H1 (cell line): ENCODE results near the gene RIMBP2. TPM values are rescaled to one million over a fixed set of nuclear protein-coding genes. Genes with fewer than 3 reads are reported as not detected.

Experiments
- CTCF ChIA-PET: fragments of 300-600 bp; sonication (Branson Sonifier 250); formaldehyde crosslinking; loops from one replicate; lab custom pipeline; 2021; ENCODE audit not compliant: partially characterized antibody; lab: Charles Lee
- POLR2A ChIA-PET: fragments of 300-600 bp; sonication (Branson Sonifier 250); formaldehyde crosslinking; loops from one replicate; lab custom pipeline; 2021; ENCODE audit warnings: inconsistent platforms; ENCODE audit not compliant: partially characterized antibody; lab: Charles Lee
- DNase-seq, 2 experiments: peaks; one replicate each; pipeline versions ENCODE4 v3.0.0 to v3.0.0-alpha.2; 2010 to 2022; ENCODE audit warnings: low spot score in 2 of 2, low read depth in 1 of 2, mixed read lengths in 1 of 2
- FAIRE-seq: peaks from 2 replicates; lab custom pipeline; 2011; peaks lifted over from hg19 to GRCh38; lab: Jason Lieb, UNC
- H2AFZ ChIP-seq: 2 replicates; pipeline ENCODE4 v1.8.1; 2012; ENCODE audit warnings: low read length, inconsistent platforms
- H2AK5ac ChIP-seq: 2 replicates; pipeline ENCODE4 v1.6.1; 2013; ENCODE audit warnings: low read depth, low read length
- H2BK120ac ChIP-seq: replicated peaks from 2 replicates; pipeline ENCODE3; 2013; ENCODE audit warnings: low read depth, low read length, inconsistent platforms
- H2BK12ac ChIP-seq: 2 replicates; pipeline ENCODE4 v1.6.1; 2013; ENCODE audit warnings: low read depth, low read length
- H2BK15ac ChIP-seq: 2 replicates; pipeline ENCODE4 v1.6.1; 2013; ENCODE audit warnings: low read length
- H2BK20ac ChIP-seq: 2 replicates; pipeline ENCODE4 v1.6.1; 2013; ENCODE audit warnings: low read length
- H2BK5ac ChIP-seq: 2 replicates; pipeline ENCODE4 v1.6.1; 2013; ENCODE audit warnings: low read depth, low read length
- H3K14ac ChIP-seq: 2 replicates; pipeline ENCODE4 v1.6.1; 2013; ENCODE audit warnings: inconsistent platforms; ENCODE audit not compliant: insufficient read length
- H3K18ac ChIP-seq: 2 replicates; pipeline ENCODE4 v1.6.1; 2013; ENCODE audit warnings: low read length; ENCODE audit errors: extremely low read depth
- H3K23ac ChIP-seq: 2 replicates; pipeline ENCODE4 v1.6.1; 2013; ENCODE audit warnings: inconsistent platforms; ENCODE audit not compliant: insufficient read length
- H3K23me2 ChIP-seq: 2 replicates; pipeline ENCODE4 v1.6.1; 2013; ENCODE audit warnings: low read depth, low read length
- H3K27ac ChIP-seq: 2 replicates; pipeline ENCODE4 v1.6.1; 2011; ENCODE audit warnings: low read depth, low read length, inconsistent platforms
- H3K27me3 ChIP-seq, 4 experiments: replicated peaks in 1 of 4; 1 replicate in 1 of 4; 2 replicates in 3 of 4; pipeline versions ENCODE4 v1.6.1 to v1.8.1; 2011 to 2013; ENCODE audit warnings: low read length in 3 of 4, mild to moderate bottlenecking in 3 of 4, inconsistent platforms in 2 of 4, mixed read lengths in 2 of 4, moderate library complexity in 1 of 4; ENCODE audit not compliant: control insufficient read depth in 3 of 4, insufficient read depth in 3 of 4; ENCODE audit errors: extremely low read depth in 1 of 4
- H3K36me3 ChIP-seq, 4 experiments: 2 replicates each; pipeline versions ENCODE4 v1.6.1 to v1.8.1; 2011 to 2013; ENCODE audit warnings: mild to moderate bottlenecking in 4 of 4, low read length in 3 of 4, moderate library complexity in 2 of 4, control low read depth in 1 of 4, inconsistent platforms in 1 of 4; ENCODE audit not compliant: insufficient read depth in 4 of 4, control insufficient read depth in 2 of 4
- H3K4ac ChIP-seq: replicated peaks from 2 replicates; pipeline ENCODE3; 2013; ENCODE audit warnings: low read length, low read depth, mixed read lengths, inconsistent platforms; ENCODE audit not compliant: insufficient read length
- H3K4me1 ChIP-seq, 4 experiments: replicated peaks in 1 of 4; 1 replicate in 1 of 4; 2 replicates in 3 of 4; pipeline versions ENCODE4 v1.6.1 to v1.8.1; 2011 to 2013; ENCODE audit warnings: low read length in 3 of 4, inconsistent platforms in 2 of 4, mixed read lengths in 1 of 4; ENCODE audit not compliant: insufficient read depth in 4 of 4, control insufficient read depth in 3 of 4
- H3K4me2 ChIP-seq, 2 experiments: 2 replicates each; pipeline versions ENCODE4 v1.6.1 to v1.8.1; 2011 to 2013; ENCODE audit warnings: low read depth in 2 of 2, low read length in 2 of 2, control low read depth in 1 of 2, inconsistent platforms in 1 of 2, mild to moderate bottlenecking in 1 of 2; ENCODE audit not compliant: insufficient read depth in 1 of 2
- H3K4me3 ChIP-seq, 4 experiments: fragments of 200-600, 300-600 bp in 1 of 4; sonication (generic), shearing (Covaris generic), sonication (Bioruptor Twin) in 1 of 4; 2 replicates each; pipeline versions ENCODE4 v1.5.1 to v1.8.1; 2011 to 2016; ENCODE audit warnings: low read length in 4 of 4, low read depth in 3 of 4, control low read depth in 2 of 4, inconsistent platforms in 2 of 4, mild to moderate bottlenecking in 2 of 4, mixed read lengths in 1 of 4, moderate library complexity in 1 of 4; ENCODE audit not compliant: insufficient read depth in 2 of 4; ENCODE audit errors: extremely low read depth in 1 of 4
- H3K56ac ChIP-seq: replicated peaks from 2 replicates; pipeline ENCODE3; 2013; ENCODE audit warnings: low read depth, mild to moderate bottlenecking, mixed read lengths, low read length, inconsistent platforms; ENCODE audit not compliant: insufficient read length
- H3K79me1 ChIP-seq: 2 replicates; pipeline ENCODE4 v1.6.1; 2013; ENCODE audit warnings: low read depth, low read length, control low read depth
- H3K79me2 ChIP-seq, 2 experiments: 2 replicates each; pipeline versions ENCODE4 v1.6.1 to v1.8.1; 2012 to 2013; ENCODE audit warnings: low read length in 2 of 2, mild to moderate bottlenecking in 2 of 2, inconsistent platforms in 1 of 2; ENCODE audit not compliant: insufficient read depth in 2 of 2, control insufficient read depth in 1 of 2
- H3K9ac ChIP-seq, 4 experiments: replicated peaks in 1 of 4; 1 replicate in 1 of 4; 2 replicates in 3 of 4; pipeline versions ENCODE4 v1.6.1 to v1.8.1; 2011 to 2013; ENCODE audit warnings: low read depth in 3 of 4, low read length in 3 of 4, control low read depth in 2 of 4, mild to moderate bottlenecking in 2 of 4, moderate library complexity in 2 of 4, inconsistent platforms in 1 of 4; ENCODE audit errors: extremely low read depth in 1 of 4
- H3K9me3 ChIP-seq, 2 experiments: 2 replicates each; pipeline versions ENCODE4 v1.6.1 to v1.8.1; 2012 to 2013; ENCODE audit warnings: mild to moderate bottlenecking in 2 of 2, moderate library complexity in 2 of 2, control low read depth in 1 of 2, inconsistent platforms in 1 of 2, low read depth in 1 of 2, low read length in 1 of 2, mixed read lengths in 1 of 2; ENCODE audit not compliant: insufficient read depth in 2 of 2
- H4K20me1 ChIP-seq, 2 experiments: replicated peaks in 1 of 2; 2 replicates each; pipeline versions ENCODE3 to v1.8.1; 2011 to 2013; ENCODE audit warnings: inconsistent platforms in 2 of 2, low read length in 2 of 2, mild to moderate bottlenecking in 1 of 2; ENCODE audit not compliant: insufficient read depth in 2 of 2, control insufficient read depth in 1 of 2
- H4K5ac ChIP-seq: 2 replicates; pipeline ENCODE4 v1.6.1; 2013; ENCODE audit warnings: low read length, low read depth, mixed read lengths, inconsistent platforms; ENCODE audit not compliant: insufficient read length
- H4K8ac ChIP-seq: 2 replicates; pipeline ENCODE4 v1.8.0; 2013; ENCODE audit warnings: mild to moderate bottlenecking, moderate library complexity, low read length, inconsistent platforms; ENCODE audit not compliant: insufficient read depth; ENCODE audit errors: extremely low read depth
- H4K91ac ChIP-seq: replicated peaks from 2 replicates; pipeline ENCODE3; 2013; ENCODE audit warnings: low read length, mixed read lengths, inconsistent platforms; ENCODE audit not compliant: insufficient read length
- BRCA1 ChIP-seq: IDR thresholded peaks from 2 replicates; pipeline ENCODE4 v1.6.1; 2012; ENCODE audit warnings: low read depth, low read length, improper control_type of control experiment
- CEBPB ChIP-seq: IDR thresholded peaks from 2 replicates; pipeline ENCODE4 v1.6.1; 2012; ENCODE audit warnings: low read depth, low read length
- HDAC6 ChIP-seq: IDR thresholded peaks from one replicate; pipeline ENCODE4 v1.7.1; 2012; ENCODE audit warnings: low read depth, mild to moderate bottlenecking, inconsistent platforms, low read length, moderate library complexity
- KDM1A ChIP-seq: fragments of 200-600, 300-600 bp; sonication (generic); IDR thresholded peaks from 2 replicates; pipeline ENCODE4 v1.7.1; 2016; ENCODE audit warnings: mild to moderate bottlenecking, low read length, borderline replicate concordance
- KDM4A ChIP-seq: IDR thresholded peaks from one replicate; pipeline ENCODE4 v1.7.1; 2012; ENCODE audit warnings: low read depth, mild to moderate bottlenecking, moderate library complexity, low read length, inconsistent platforms; ENCODE audit not compliant: severe bottlenecking
- NRF1 ChIP-seq: IDR thresholded peaks from 2 replicates; pipeline ENCODE4 v1.6.1; 2011; ENCODE audit warnings: mild to moderate bottlenecking, low read depth, low read length, improper control_type of control experiment
- RAD21 ChIP-seq, 2 experiments: IDR thresholded peaks in 1 of 2; conservative IDR thresholded peaks in 1 of 2; 2 replicates each; pipeline ENCODE4 v1.6.1; 2011; ENCODE audit warnings: low read depth in 2 of 2, low read length in 2 of 2, improper control_type of control experiment in 1 of 2, inconsistent platforms in 1 of 2, mild to moderate bottlenecking in 1 of 2, moderate library complexity in 1 of 2
- SIRT6 ChIP-seq: IDR thresholded peaks from one replicate; pipeline ENCODE4 v1.7.1; 2012; ENCODE audit warnings: low read length, inconsistent platforms
- SP4 ChIP-seq: IDR thresholded peaks from 2 replicates; pipeline ENCODE4 v1.6.1; 2012; ENCODE audit warnings: low read length, inconsistent platforms
- TAF1 ChIP-seq: IDR thresholded peaks from 2 replicates; pipeline ENCODE4 v1.6.1; 2011; ENCODE audit warnings: mild to moderate bottlenecking, low read depth, low read length
- TCF12 ChIP-seq: IDR thresholded peaks from 2 replicates; pipeline ENCODE4 v1.6.1; 2011; ENCODE audit warnings: low read depth, mild to moderate bottlenecking, low read length
- WGBS, 2 experiments: shearing (Covaris generic) in 1 of 2; methylation state at CpG; one replicate each; pipeline versions ENCODE4 v1.1.6 to v1.1.7; 2013 to 2015; ENCODE audit warnings: low lambda C conversion rate in 2 of 2, mixed read lengths in 2 of 2, inconsistent platforms in 1 of 2, low coverage in 1 of 2, missing lambda C conversion rate in 1 of 2; ENCODE audit not compliant: insufficient replicate concordance in 2 of 2, insufficient coverage in 1 of 2, insufficient read length in 1 of 2; ENCODE audit errors: extremely low coverage in 1 of 2, missing lambda C conversion rate in 1 of 2; 5-methylcytosine and 5-hydroxymethylcytosine counted together
- polyA plus RNA-seq, 7 experiments: library from polyadenylated mRNA; depleted of rRNA in 3 of 7; stranded (reverse) in 5 of 7; unstranded in 2 of 7; fragments of >200 nt in 5 of 7; fragments of 200-250 nt in 2 of 7; gene quantifications; 1 replicate in 5 of 7; 2 replicates in 1 of 7; 4 replicates in 1 of 7; pipeline versions ENCODE4 v1.2.1 to v1.2.3, GENCODE V29; 2011 to 2013; ENCODE audit warnings: missing spikeins in 2 of 7, mixed read lengths in 2 of 7
- total RNA-seq: library from RNA; stranded (reverse); fragmentation: NEBNext Ultra II Directional; extraction: Animal tissue kit (Norgen Biotek cat#: 25700); gene quantifications from 2 replicates; pipeline ENCODE4 v1.2.1, GENCODE V29; 2021

The RIMBP2 gene
- total and polyA plus RNA-seq, 2 of the 8 experiments (the other 6 are each of a cell fraction or from before 2014, with no cell fraction given) = 0.18 to 0.65 TPM

DNA sequence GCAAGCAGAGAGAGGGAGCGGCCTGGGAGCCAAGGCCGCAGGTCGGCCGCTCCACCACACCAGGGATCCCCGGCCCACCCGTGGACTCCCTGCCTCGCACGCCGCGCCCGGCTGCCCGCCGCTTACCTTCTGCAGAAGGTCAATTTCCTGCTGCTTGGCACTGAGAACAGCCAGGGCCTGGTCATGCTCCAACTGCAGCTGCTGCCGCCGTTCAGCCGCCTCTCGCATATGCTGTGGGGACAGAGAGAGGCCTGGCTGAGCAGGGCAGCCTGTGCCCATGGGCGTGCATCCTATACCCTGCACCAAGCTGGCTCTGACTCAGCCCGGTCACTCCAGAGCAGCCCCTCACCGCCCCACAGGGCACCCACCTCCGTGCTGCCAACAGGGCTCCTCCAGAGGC is 237.3 kb downstream of the RIMBP2 start:
- H3K9ac ChIP-seq = no peak overlapping the region
- no peaks in the 10 kb centered on the region for H3K23me2 ChIP-seq
- H3K79me2 ChIP-seq = no peaks in the 10 kb centered on the region
- H3K9me3 ChIP-seq = no peaks in the 10 kb centered on the region
- H3K79me1 ChIP-seq = no peaks in the 10 kb centered on the region
- H4K5ac ChIP-seq = no peak overlapping the region
- WGBS, 2 experiments = 85% methylated on average over 21 of the region's 21 CpGs; no CpG with 5 or more reads in 1 of the 2 experiments
- no peak overlapping the region for H2BK12ac ChIP-seq
- no peak overlapping the region for H4K8ac ChIP-seq
- ChIA-PET POLR2A (no interaction called here), CTCF (interaction anchor here (0.5 to 1.0 kb wide), 3 partner anchors 12 to 274 kb away, joined by 3 to 5 read pairs (median 3); no protein-coding TSS in a partner anchor)
- FAIRE-seq = no peak
- no peak overlapping the region for H2BK5ac ChIP-seq
- H3K14ac ChIP-seq = no peak overlapping the region
- no peak for DNase-seq
- H4K91ac ChIP-seq = no peak overlapping the region
- H3K56ac ChIP-seq = no peak overlapping the region
- no peak overlapping the region for H2AFZ ChIP-seq
- H4K20me1 ChIP-seq = no peaks in the 10 kb centered on the region
- no peak overlapping the region for H2BK15ac ChIP-seq
- no peak overlapping the region for H3K18ac ChIP-seq
- H3K27ac ChIP-seq = no peak overlapping the region
- TF ChIP-seq RAD21 (IDR thresholded peaks at IDR 0.05 in 1 of 2, conservative IDR thresholded peaks at IDR 0.05 in 1 of 2; ENCODE audit: low read depth in 2 of 2, low read length in 2 of 2) = no peak
- no peak for TF ChIP-seq SP4
- TF ChIP-seq BRCA1 = no peak
- TF ChIP-seq KDM1A = no peak
- TF ChIP-seq SIRT6 = no peak
- TF ChIP-seq CEBPB = no peak
- no peak for TF ChIP-seq NRF1
- TF ChIP-seq TCF12 = no peak
- TF ChIP-seq HDAC6 = no peak
- no peak for TF ChIP-seq TAF1
- no peak for TF ChIP-seq KDM4A
- H3K4me3 ChIP-seq = no peak overlapping the region
- H3K4me2 ChIP-seq = no peak overlapping the region
- peaks cover 0 to 2% (median 0%) of the 10 kb centered on the region in 4 experiments; a peak in 1 of 7 replicates for H3K27me3 ChIP-seq
- H3K4ac ChIP-seq = no peak overlapping the region
- H3K36me3 ChIP-seq = no peaks in the 10 kb centered on the region
- H3K4me1 ChIP-seq = peaks cover 5 to 15% (median 8%) of the 10 kb centered on the region in 4 experiments
- no peak overlapping the region for H3K23ac ChIP-seq
- H2BK20ac ChIP-seq = no peak overlapping the region
- no peak overlapping the region for H2BK120ac ChIP-seq
- H2AK5ac ChIP-seq = no peak overlapping the region
